Tibial artery (tissue), 4 donors: ENCODE measurements around the gene GPR35.

ENCODE experiments used
- DNase-seq, 2 donors: peaks; one replicate each; pipeline ENCODE4 v3.0.0-alpha.2; 2019
- H3K27ac ChIP-seq, 2 donors: fragments of 200-600 bp; sonication (generic) in 1 of 2; 1 replicate in 1 of 2; 2 replicates in 1 of 2; pipeline ENCODE4 v1.5.1; 2018 to 2019; ENCODE audit warnings: mild to moderate bottlenecking in 1 of 2
- H3K27me3 ChIP-seq, 2 donors: fragments of 200-600 bp; sonication (generic) in 1 of 2; one replicate each; pipeline versions ENCODE4 v1.5.1 to v1.6.0; 2016 to 2019
- H3K36me3 ChIP-seq, 3 donors: fragments of 200-600 bp; sonication (generic) in 2 of 3; one replicate each; pipeline ENCODE4 v1.5.1; 2016 to 2019; ENCODE audit warnings: mild to moderate bottlenecking in 2 of 3
- H3K4me1 ChIP-seq, 4 donors: fragments of 200-600 bp; sonication (generic) in 2 of 4; 1 replicate in 3 of 4; 2 replicates in 1 of 4; pipeline ENCODE4 v1.5.1; 2016 to 2019
- H3K4me3 ChIP-seq, 2 donors: fragments of 200-600 bp; sonication (generic) in 1 of 2; 1 replicate in 1 of 2; 2 replicates in 1 of 2; pipeline ENCODE4 v1.5.1; 2018 to 2019; ENCODE audit warnings: mild to moderate bottlenecking in 2 of 2
- H3K9me3 ChIP-seq, 3 donors: fragments of 200-600 bp; sonication (generic) in 1 of 3; one replicate each; pipeline ENCODE4 v1.5.1; 2016 to 2019
- intact Hi-C: fragments of 100-400 bp; cut with DNase I; formaldehyde crosslinking; loops from one replicate; pipeline ENCODE4 v1.15.0; 2023; ENCODE audit warnings: low total_unique reads
- TF ChIP-seq, protein P1 (sequence below), 2 experiments: fragments of 200-600 bp in 1 of 2; fragments of 450-650 bp in 1 of 2; IDR thresholded peaks; one replicate each; pipeline ENCODE4 v1.5.1; 2017 to 2019; ENCODE audit warnings: antibody characterized with exemption in 2 of 2, mild to moderate bottlenecking in 1 of 2, moderate library complexity in 1 of 2

The GPR35 gene

DNA sequence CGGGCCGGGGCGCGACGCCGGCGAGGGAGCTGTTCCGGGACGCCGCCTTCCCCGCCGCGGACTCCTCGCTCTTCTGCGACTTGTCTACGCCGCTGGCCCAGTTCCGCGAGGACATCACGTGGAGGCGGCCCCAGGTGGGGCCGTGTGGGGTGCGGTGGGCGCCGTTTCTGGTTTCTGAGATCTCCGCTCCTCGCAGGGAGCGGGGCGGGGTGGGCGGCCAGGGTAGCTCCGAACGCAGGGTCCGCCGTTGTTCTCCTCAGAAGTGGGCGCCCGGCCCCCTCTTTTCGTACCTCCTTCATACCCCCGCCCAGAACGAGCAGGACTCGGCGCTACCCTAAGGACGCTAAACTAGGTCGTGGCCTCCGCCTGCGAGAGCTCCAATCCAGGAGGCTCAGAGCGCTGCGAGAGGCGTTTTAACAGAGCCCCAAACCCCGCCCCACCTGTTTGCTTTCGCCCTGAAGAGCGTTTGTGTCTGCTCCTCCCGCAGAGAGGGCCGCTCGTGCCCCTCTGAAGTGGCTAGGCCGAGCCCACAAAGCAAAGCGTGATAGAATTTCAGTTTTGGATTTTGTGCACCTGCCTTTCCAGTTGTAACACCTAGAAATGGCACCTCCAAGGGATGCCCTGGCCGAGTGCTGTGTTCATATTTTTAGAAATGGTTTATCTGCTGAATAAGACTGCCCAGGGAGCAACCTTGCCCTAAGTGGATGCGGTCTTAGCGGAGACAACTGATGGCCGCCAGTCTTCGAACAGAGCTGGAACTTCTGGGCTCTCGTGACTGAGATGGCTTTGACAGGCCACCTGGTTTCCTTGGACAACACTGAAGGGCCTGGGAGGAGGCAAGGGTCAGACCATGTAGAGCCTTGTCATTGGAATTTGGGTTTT lies 38.1 kb upstream of the GPR35 start:
- Histone ChIP-seq H3K27me3 (no peaks in the 10 kb centered on the region), H3K36me3 (peaks cover 0 to 29% (median 19%) of the 10 kb centered on the region in 3 donors), H3K27ac (peak overlapping the region; percentile 83 to 93), H3K9me3 (no peaks in the 10 kb centered on the region), H3K4me3 (peak overlapping the region; percentile 82 to 87), H3K4me1 (peaks cover 6 to 38% (median 33%) of the 10 kb centered on the region in 4 donors)
- intact Hi-C loops = loop anchor here (5.0 kb wide), 1 partner anchor 560 kb away; the partner anchor contains the start of gene NDUFA10
- DNase-seq = peak in 1 of 2 donors; percentile 37
- TF ChIP-seq, protein P1, sequence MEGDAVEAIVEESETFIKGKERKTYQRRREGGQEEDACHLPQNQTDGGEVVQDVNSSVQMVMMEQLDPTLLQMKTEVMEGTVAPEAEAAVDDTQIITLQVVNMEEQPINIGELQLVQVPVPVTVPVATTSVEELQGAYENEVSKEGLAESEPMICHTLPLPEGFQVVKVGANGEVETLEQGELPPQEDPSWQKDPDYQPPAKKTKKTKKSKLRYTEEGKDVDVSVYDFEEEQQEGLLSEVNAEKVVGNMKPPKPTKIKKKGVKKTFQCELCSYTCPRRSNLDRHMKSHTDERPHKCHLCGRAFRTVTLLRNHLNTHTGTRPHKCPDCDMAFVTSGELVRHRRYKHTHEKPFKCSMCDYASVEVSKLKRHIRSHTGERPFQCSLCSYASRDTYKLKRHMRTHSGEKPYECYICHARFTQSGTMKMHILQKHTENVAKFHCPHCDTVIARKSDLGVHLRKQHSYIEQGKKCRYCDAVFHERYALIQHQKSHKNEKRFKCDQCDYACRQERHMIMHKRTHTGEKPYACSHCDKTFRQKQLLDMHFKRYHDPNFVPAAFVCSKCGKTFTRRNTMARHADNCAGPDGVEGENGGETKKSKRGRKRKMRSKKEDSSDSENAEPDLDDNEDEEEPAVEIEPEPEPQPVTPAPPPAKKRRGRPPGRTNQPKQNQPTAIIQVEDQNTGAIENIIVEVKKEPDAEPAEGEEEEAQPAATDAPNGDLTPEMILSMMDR (IDR thresholded peaks at IDR 0.05) = no peak

DNA sequence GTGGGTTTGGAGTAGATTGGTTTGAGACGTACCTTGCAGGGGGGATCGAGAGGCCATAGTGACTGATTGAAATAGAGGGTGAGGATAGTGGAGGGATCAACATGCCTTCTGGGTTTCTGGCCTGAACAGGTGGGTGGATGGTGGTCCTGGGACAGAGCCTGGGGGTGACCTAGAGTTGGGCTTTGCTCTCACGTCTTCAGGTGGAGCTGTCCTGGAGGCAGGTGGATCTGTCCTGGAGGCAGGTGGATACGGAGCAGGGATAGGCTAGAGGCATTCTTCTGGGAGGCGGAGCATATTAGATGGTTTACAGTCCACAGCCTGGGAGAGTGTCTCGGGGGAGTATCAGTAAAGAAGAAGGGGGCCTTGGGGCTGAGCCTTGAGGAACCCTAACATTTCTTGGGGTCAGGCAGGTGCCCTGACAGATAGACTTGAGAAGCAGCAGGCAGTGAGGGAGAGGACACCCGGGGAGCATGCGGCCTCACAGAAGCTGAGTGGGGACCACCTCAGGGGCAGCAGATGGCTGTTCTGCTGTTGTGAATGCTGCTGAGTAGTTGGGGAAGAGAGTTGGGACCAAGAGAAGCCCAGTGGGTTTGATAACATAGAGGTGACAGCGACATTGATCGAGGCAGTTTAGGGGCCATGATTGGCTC lies 37.1 kb upstream of the GPR35 start:
- TF ChIP-seq, protein P1 (IDR thresholded peaks at IDR 0.05) = no peak
- H3K4me1 ChIP-seq = peaks cover 6 to 38% (median 33%) of the 10 kb centered on the region in 4 donors
- no peak overlapping the region for H3K27ac ChIP-seq

DNA sequence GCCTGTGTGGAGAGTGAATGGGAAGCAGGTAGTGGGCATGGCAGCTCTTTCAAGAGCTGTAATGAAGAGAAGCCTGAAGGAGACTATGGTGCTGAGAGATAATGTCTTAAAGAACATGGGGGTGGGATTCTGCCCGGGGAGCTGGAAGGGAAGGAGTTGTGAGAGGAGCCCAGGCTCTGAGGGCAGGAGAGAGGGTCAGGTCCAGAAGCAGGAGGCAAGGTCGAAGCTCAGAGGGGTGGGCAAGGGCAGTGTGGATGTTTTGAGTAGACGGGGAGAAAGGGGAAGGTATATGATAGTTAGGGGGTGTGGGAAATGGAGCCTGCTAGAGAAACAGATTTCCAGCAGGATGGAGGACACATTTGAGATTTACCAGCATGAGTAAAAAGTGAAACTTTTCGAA lies 36.6 kb upstream of the GPR35 start:
- Histone ChIP-seq H3K27ac (no peak overlapping the region), H3K9me3 (no peaks in the 10 kb centered on the region), H3K36me3 (peaks cover 0 to 43% (median 28%) of the 10 kb centered on the region in 3 donors), H3K4me1 (peaks cover 6 to 37% (median 33%) of the 10 kb centered on the region in 4 donors), H3K27me3 (no peaks in the 10 kb centered on the region), H3K4me3 (no peak overlapping the region)
- intact Hi-C loops = loop anchor here (5.0 kb wide), 1 partner anchor 561 kb away; the partner anchor contains the start of gene NDUFA10
- DNase-seq = no peak
- TF ChIP-seq, protein P1 (IDR thresholded peaks at IDR 0.05) = no peak

More for the DNA sequence above, 37.1 kb upstream of the GPR35 start:
- Histone ChIP-seq H3K27me3 (no peaks in the 10 kb centered on the region), H3K4me3 (peak overlapping the region; percentile 82 to 87), H3K36me3 (peaks cover 0 to 38% (median 28%) of the 10 kb centered on the region in 3 donors), H3K9me3 (no peaks in the 10 kb centered on the region)
- DNase-seq = peak in 1 of 2 donors; percentile 37
- intact Hi-C loops = loop anchor here (5.0 kb wide), 1 partner anchor 561 kb away; the partner anchor contains the start of gene NDUFA10

DNA sequence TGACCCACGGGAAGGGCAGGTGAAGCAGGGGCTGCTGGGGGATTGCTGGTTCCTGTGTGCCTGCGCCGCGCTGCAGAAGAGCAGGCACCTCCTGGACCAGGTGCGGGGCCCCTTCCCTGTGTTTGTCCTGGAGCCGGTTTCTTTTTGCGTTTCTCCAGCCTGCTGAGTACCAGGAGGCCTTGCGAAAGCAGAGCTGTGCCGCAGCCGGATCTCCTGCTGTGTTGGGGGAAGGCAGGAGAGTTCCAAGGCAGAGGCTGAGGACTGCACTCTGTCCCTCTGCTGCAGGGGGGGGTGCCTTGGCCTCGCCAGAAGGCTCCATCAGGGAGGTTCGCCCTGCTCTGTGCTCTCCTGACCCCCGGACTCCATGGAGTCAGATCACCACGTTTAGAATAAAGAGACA lies 35.9 kb upstream of the GPR35 start:
- no peak overlapping the region for H3K4me3 ChIP-seq
- peaks cover 6 to 36% (median 30%) of the 10 kb centered on the region in 4 donors for H3K4me1 ChIP-seq
- H3K9me3 ChIP-seq = no peaks in the 10 kb centered on the region
- no peaks in the 10 kb centered on the region for H3K27me3 ChIP-seq
- peaks cover 0 to 50% (median 34%) of the 10 kb centered on the region in 3 donors for H3K36me3 ChIP-seq
- intact Hi-C loops = loop anchor here (5.0 kb wide), 1 partner anchor 562 kb away; the partner anchor contains the start of gene NDUFA10
- TF ChIP-seq, protein P1 (IDR thresholded peaks at IDR 0.05) = no peak
- DNase-seq = peak in 1 of 2 donors; percentile 48
- no peak overlapping the region for H3K27ac ChIP-seq

DNA sequence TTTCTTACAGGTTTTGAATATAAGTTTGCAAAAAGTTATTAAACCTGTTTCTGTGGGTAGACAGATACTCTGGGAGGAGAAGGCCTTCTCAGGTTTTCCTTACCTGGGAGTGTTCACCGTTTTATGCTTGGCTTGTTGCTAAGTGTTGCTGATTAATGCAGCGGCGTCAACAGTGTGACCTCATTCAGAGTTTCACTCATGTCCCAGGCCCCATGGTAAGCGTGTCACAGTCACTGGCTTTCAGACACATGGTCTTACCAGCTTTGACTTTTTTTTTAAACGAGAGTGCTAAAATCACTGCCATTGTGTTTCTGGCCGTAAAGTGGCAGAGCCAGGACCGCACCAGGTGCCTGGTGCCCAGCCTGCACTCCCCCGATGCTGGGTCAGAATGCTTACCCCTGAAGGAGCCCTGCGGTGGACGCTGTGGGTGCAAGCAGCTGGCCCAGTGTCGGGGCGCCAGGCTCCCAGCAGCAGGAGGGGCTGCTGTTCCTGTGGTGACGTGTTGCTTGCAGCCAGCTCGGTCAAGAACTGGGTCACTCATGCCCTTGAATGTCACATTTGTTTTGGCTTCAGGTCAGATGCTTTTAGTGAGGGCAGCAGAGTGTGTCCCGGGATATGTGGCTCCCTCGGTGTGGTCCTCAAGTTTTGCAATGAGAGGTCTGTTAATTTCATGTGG lies 35.3 kb upstream of the GPR35 start:
- Histone ChIP-seq H3K27me3 (no peaks in the 10 kb centered on the region), H3K27ac (no peak overlapping the region), H3K4me1 (peaks cover 6 to 36% (median 25%) of the 10 kb centered on the region in 4 donors), H3K9me3 (no peaks in the 10 kb centered on the region), H3K4me3 (no peak overlapping the region), H3K36me3 (peaks cover 0 to 55% (median 35%) of the 10 kb centered on the region in 3 donors)
- intact Hi-C loops = loop anchor here (5.0 to 10.0 kb wide), 2 partner anchors 563 to 565 kb away; partner anchors contain the start of genes NDUFA10 and PPP1R7
- TF ChIP-seq, protein P1 (IDR thresholded peaks at IDR 0.05) = no peak
- peak in 1 of 2 donors; percentile 44 for DNase-seq
